K562 treated with DMSO at 1 percent for 48 hours (cell line): Measurements from ENCODE around the gene MYL12B. TPM values are rescaled to one million over a fixed set of nuclear protein-coding genes. Genes with fewer than 3 reads are reported as not detected.

ENCODE experiments used
- total RNA-seq: library from RNA; unstranded; fragments of 300-600 nt; gene quantifications from 2 replicates; pipeline ENCODE4 v1.2.3, GENCODE V29; 2022; ENCODE audit warnings: low replicate concordance; ENCODE audit errors: extremely low read depth

The MYL12B gene
- total RNA-seq: 386 TPM in 1 of 2 replicates, not detected in the other

GRCh38 chr18:3261373-3262233 lies at the start of gene MYL12B:
TSS of gene MYL12B (plus strand) at chr18:3262133. CDS start at chr18:3272899, 10,766 bp downstream.

DNA sequence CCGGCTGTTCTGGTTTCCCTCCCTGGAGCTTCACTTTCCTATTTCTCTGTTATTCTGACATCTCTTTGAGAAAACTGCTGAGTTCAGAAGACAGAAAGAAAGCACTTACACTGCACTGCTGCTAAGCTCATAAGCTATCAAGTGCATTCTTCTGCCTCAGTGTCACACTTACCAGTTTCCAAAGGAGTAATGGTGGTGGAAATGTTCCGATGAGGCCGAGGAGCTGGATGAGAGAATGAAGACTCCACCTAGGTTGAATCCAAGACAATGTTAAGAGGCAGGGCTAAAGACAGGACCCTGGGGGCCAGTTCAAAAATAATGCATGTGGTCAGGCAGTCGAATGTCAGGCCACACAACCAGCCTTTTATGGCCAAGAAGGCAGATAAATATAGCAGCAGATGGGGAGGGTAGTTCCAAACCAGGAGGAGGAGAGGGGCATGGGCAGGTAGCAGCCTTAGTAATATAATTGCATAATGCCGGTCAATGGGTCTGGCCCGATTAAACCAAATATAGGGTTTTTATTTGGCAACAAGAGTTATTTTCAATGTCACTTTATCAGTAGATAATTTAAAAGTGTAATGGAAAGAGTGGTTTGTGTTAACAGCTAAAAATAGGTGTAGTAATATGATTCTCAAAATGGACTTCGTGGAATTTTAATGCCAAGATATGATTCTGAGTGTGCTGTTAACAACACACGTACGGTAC lies 42.1 kb upstream of the MYL12B start, which contains the start of gene MYOM1:
MYOM1 (minus strand) TSS at position 338 of the 705 bp plus-strand sequence. CDS start 4,745 bp downstream, outside the sequence.

DNA sequence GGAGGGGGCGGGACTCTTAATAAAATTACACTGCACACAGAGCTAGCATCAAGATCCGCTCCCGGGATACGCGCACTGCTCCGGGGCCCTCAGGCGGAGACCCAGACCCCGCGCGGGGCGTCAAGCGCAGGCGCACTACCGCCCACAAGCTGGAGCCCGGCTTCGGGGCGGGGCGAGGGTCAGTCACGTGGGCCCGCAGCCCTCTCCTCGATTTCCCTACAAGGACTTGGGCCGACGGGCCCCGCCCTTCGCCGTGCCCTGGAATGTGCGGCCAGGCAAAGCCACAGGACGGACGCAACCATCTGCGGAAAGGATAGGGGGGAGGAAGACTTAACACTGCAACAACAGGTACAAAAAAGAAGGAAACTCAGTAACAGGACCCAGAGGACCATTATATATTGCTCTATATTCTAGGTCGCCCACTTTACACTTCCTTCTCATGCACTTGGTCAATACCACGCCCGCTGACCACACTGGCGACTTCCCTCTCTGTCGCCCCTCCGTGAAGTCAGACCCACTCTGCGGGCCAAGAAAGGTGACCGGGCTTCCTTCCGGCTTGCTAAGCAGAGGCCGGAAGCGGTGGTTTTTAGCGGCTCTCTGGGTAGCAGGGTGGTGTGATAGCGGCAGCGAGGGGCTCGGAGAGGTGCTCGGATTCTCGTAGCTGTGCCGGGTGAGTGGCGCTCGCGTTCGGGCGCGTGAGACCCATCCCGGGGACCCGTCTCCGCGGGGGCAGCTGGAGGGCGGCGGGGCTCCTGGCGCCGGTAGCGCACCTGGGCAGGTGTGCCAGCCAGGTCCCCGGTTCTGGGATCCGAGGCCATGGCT lies 14.5 kb upstream of the MYL12B start, which contains the start of gene MYL12A:
MYL12A (plus strand) TSS at position 562 of the 822 bp plus-strand sequence. CDS start 5,447 bp downstream, outside the sequence.

Other genes with a start within 250 kb of the MYL12B start
- not detected in 2 replicates for gene LPIN2, start 249.0 kb upstream of the MYL12B start, total RNA-seq
- not detected in 2 replicates for gene MYOM1, start 42.2 kb upstream of the MYL12B start, total RNA-seq
- not detected in 2 replicates for gene MYL12A, start 14.3 kb upstream of the MYL12B start, total RNA-seq
- not detected in 2 replicates for gene TGIF1, start 188.0 kb downstream of the MYL12B start, total RNA-seq